D721Med (cell line): ENCODE data around the gene TOM1L2.
A peak's percentile ranks its signal among the peaks of the same experiment; 100 is the strongest.

Experiments used
- DNase-seq: peaks from one replicate; pipeline ENCODE4 v3.0.0; 2011; ENCODE audit warnings: low spot score; ENCODE audit not compliant: insufficient read length
- FAIRE-seq: peaks from 2 replicates; lab custom pipeline; 2011; peaks lifted over from hg19 to GRCh38; lab: Jason Lieb, UNC
- CTCF ChIP-seq: IDR thresholded peaks from 2 replicates; pipeline ENCODE4 v1.5.1; 2012; ENCODE audit warnings: mild to moderate bottlenecking, control low read depth; ENCODE audit not compliant: insufficient read depth; ENCODE audit errors: missing control alignments

TOM1L2 gene

GRCh38 chr17:17926036-17926435 lies 46.2 kb downstream of the TOM1L2 start:
- no peak for DNase-seq
- no peak for FAIRE-seq
- no peak for TF ChIP-seq CTCF

- no peak for TF ChIP-seq CTCF
- DNase-seq: no peak
- no peak for FAIRE-seq
These were observed 47.3 kb downstream of the TOM1L2 start for GRCh38 chr17:17924857-17925250.

- DNase-seq (no peak), FAIRE-seq (no peak)
- TF ChIP-seq CTCF: no peak
These were observed 47.9 kb downstream of the TOM1L2 start for GRCh38 chr17:17924131-17924856.

GRCh38 chr17:17922070-17922614 lies 50.1 kb downstream of the TOM1L2 start:
- no peak for FAIRE-seq

GRCh38 chr17:17921192-17922069 lies 50.8 kb downstream of the TOM1L2 start:
- FAIRE-seq: no peak
- TF ChIP-seq CTCF: no peak

More at GRCh38 chr17:17922070-17922614, 50.1 kb downstream of the TOM1L2 start:
- no peak for DNase-seq
- TF ChIP-seq CTCF: no peak

GRCh38 chr17:17919169-17920107 lies 52.8 kb downstream of the TOM1L2 start:
- FAIRE-seq (no peak), DNase-seq (peak; percentile 58)

More at GRCh38 chr17:17921192-17922069, 50.8 kb downstream of the TOM1L2 start:
- no peak for DNase-seq

More at GRCh38 chr17:17919169-17920107, 52.8 kb downstream of the TOM1L2 start:
- TF ChIP-seq CTCF: peak; percentile 71
